Measurements from ENCODE around the gene AK1. TPM values are rescaled to one million over a fixed set of nuclear protein-coding genes. Genes with fewer than 3 reads are reported as not detected.
A peak's percentile ranks its signal among the peaks of the same experiment; 100 is the strongest.

The AK1 gene
- total RNA-seq, 1 donor from 2014 or later, result 39.4 TPM

- H3K27me3 Mint-ChIP-seq (ENCODE audit: low read depth), result peaks cover 9% of the 10 kb centered on the region
- H3K9me3 Mint-ChIP-seq, result no peaks in the 10 kb centered on the region
- H3K27ac Mint-ChIP-seq, result no peak overlapping the region
- no peaks in the 10 kb centered on the region for H3K36me3 Mint-ChIP-seq
- peak overlapping the region; percentile 34 for H3K4me3 Mint-ChIP-seq
- TF ChIP-seq CTCF (IDR thresholded peaks at IDR 0.05; ENCODE audit: unreplicated experiment), result peak; percentile 62
- peaks cover 26% of the 10 kb centered on the region for H3K4me1 Mint-ChIP-seq
- DNase-seq (ENCODE audit: low spot score in 2 of 2, unreplicated experiment in 2 of 2), result peak in 1 of 2 experiments; percentile 68
Measured at GRCh38 chr9:127825319-127826051, 52.0 kb downstream of the AK1 start.

GRCh38 chr9:127822108-127822507 lies 55.4 kb downstream of the AK1 start:
- Mint-ChIP-seq H3K27me3 (ENCODE audit: low read depth) (peaks cover 9% of the 10 kb centered on the region), H3K27ac (no peak overlapping the region), H3K4me1 (peaks cover 17% of the 10 kb centered on the region), H3K36me3 (no peaks in the 10 kb centered on the region), H3K4me3 (no peak overlapping the region), H3K9me3 (no peaks in the 10 kb centered on the region)
- no peak for TF ChIP-seq CTCF (IDR thresholded peaks at IDR 0.05; ENCODE audit: unreplicated experiment)
- DNase-seq (ENCODE audit: low spot score in 2 of 2, unreplicated experiment in 2 of 2), result no peak

GRCh38 chr9:127818574-127818973 lies 58.9 kb downstream of the AK1 start:
- DNase-seq (ENCODE audit: low spot score in 2 of 2, unreplicated experiment in 2 of 2), result no peak
- no peak for TF ChIP-seq CTCF (IDR thresholded peaks at IDR 0.05; ENCODE audit: unreplicated experiment)
- Mint-ChIP-seq H3K27ac (no peak overlapping the region), H3K36me3 (no peaks in the 10 kb centered on the region), H3K4me1 (peaks cover 5% of the 10 kb centered on the region), H3K4me3 (no peak overlapping the region), H3K27me3 (ENCODE audit: low read depth) (no peaks in the 10 kb centered on the region), H3K9me3 (no peaks in the 10 kb centered on the region)

- Mint-ChIP-seq H3K4me1 (peaks cover 5% of the 10 kb centered on the region), H3K4me3 (no peak overlapping the region), H3K27ac (no peak overlapping the region), H3K9me3 (no peaks in the 10 kb centered on the region), H3K27me3 (ENCODE audit: low read depth) (no peaks in the 10 kb centered on the region), H3K36me3 (peaks cover 4% of the 10 kb centered on the region)
- no peak for TF ChIP-seq CTCF (IDR thresholded peaks at IDR 0.05; ENCODE audit: unreplicated experiment)
- no peak for DNase-seq (ENCODE audit: low spot score in 2 of 2, unreplicated experiment in 2 of 2)
Measured at GRCh38 chr9:127817881-127818434, 59.5 kb downstream of the AK1 start.

GRCh38 chr9:127816728-127817127 lies 60.7 kb downstream of the AK1 start:
- peaks cover 4% of the 10 kb centered on the region for H3K36me3 Mint-ChIP-seq
- TF ChIP-seq CTCF (IDR thresholded peaks at IDR 0.05; ENCODE audit: unreplicated experiment), result no peak
- H3K4me1 Mint-ChIP-seq, result peaks cover 5% of the 10 kb centered on the region
- H3K9me3 Mint-ChIP-seq, result no peaks in the 10 kb centered on the region
- no peaks in the 10 kb centered on the region for H3K27me3 Mint-ChIP-seq (ENCODE audit: low read depth)
- H3K4me3 Mint-ChIP-seq, result no peak overlapping the region
- DNase-seq (ENCODE audit: low spot score in 2 of 2, unreplicated experiment in 2 of 2), result no peak
- H3K27ac Mint-ChIP-seq, result no peak overlapping the region

Small RNA genes lying within 50 kb of the gene (microRNA-seq; reads per million reads assigned to microRNA genes)
- gene MIR4672, result not detected

Other genes starting within 250 kb of the AK1 start
- 0.34 to 0.49 TPM (median 0.41 TPM) in 3 replicates for gene CFAP157, start 170.7 kb downstream of the AK1 start, total RNA-seq
- 9.4 to 10.3 TPM (median 9.5 TPM) in 3 replicates for gene PTRH1, start 162.0 kb downstream of the AK1 start, total RNA-seq
- 0.07 TPM in 1 of 3 replicates, not detected in the others for gene TTC16, start 161.6 kb downstream of the AK1 start, total RNA-seq
- 14.0 to 17.3 TPM (median 15.9 TPM) in 3 replicates for gene TOR2A, start 142.4 kb downstream of the AK1 start, total RNA-seq
- gene SH2D3C, start 99.0 kb downstream of the AK1 start, total RNA-seq, result 3.4 to 3.9 TPM (median 3.7 TPM) in 3 replicates
- gene CDK9, start 91.6 kb downstream of the AK1 start, total RNA-seq, result 110 to 120 TPM (median 112 TPM) in 3 replicates
- 58.1 to 61.4 TPM (median 58.2 TPM) in 3 replicates for gene FPGS, start 74.8 kb downstream of the AK1 start, total RNA-seq
- gene ENG, start 23.0 kb downstream of the AK1 start, total RNA-seq, result 7.3 to 8.5 TPM (median 8.1 TPM) in 3 replicates
- gene ST6GALNAC6, start 21.9 kb upstream of the AK1 start, total RNA-seq, result 34.2 to 37.5 TPM (median 36.2 TPM) in 3 replicates
- gene ST6GALNAC4, start 39.4 kb upstream of the AK1 start, total RNA-seq, result 14.5 to 16.1 TPM (median 15.8 TPM) in 3 replicates
- gene PIP5KL1, start 53.1 kb upstream of the AK1 start, total RNA-seq, result 7.6 to 9.0 TPM (median 8.2 TPM) in 3 replicates
- 36.8 to 37.5 TPM (median 36.9 TPM) in 3 replicates for gene DPM2, start 60.2 kb upstream of the AK1 start, total RNA-seq
- 62.8 to 68.8 TPM (median 67.4 TPM) in 3 replicates for gene EEIG1, start 103.3 kb upstream of the AK1 start, total RNA-seq
- gene NAIF1, start 189.6 kb upstream of the AK1 start, total RNA-seq, result 8.5 to 9.2 TPM (median 8.9 TPM) in 3 replicates
- gene SLC25A25, start 190.6 kb upstream of the AK1 start, total RNA-seq, result 24.2 to 26.4 TPM (median 26.2 TPM) in 3 replicates

Data from mesothelial cell of epicardium (in vitro differentiated cells).